Uterus (tissue), 4 donors: ENCODE data around the gene FOXP2. TPM values are rescaled to one million over a fixed set of nuclear protein-coding genes. Genes with fewer than 3 reads are reported as not detected.

Source experiments
- DNase-seq, 2 donors: peaks; one replicate each; pipeline ENCODE4 v3.0.0-alpha.2; 2019 to 2020
- H3K27ac ChIP-seq, 2 donors: fragments of 200-600 bp; sonication (generic); 1 replicate in 1 of 2; 2 replicates in 1 of 2; pipeline ENCODE4 v1.5.1; 2016 to 2018
- H3K27me3 ChIP-seq, 2 donors: fragments of 200-600 bp; sonication (generic); one replicate each; pipeline ENCODE4 v1.5.1; 2018 to 2019; ENCODE audit warnings: control low read depth in 1 of 2
- H3K36me3 ChIP-seq, 2 donors: fragments of 200-600 bp; sonication (generic); one replicate each; pipeline ENCODE4 v1.5.1; 2019; ENCODE audit warnings: control low read depth in 1 of 2
- H3K4me1 ChIP-seq, 2 donors: fragments of 200-600 bp; sonication (generic); one replicate each; pipeline ENCODE4 v1.5.1; 2018 to 2019; ENCODE audit warnings: control low read depth in 1 of 2
- H3K4me3 ChIP-seq, 2 donors: fragments of 200-600 bp; sonication (generic); 1 replicate in 1 of 2; 2 replicates in 1 of 2; pipeline ENCODE4 v1.5.1; 2018 to 2019; ENCODE audit warnings: mild to moderate bottlenecking in 1 of 2
- H3K9me3 ChIP-seq, 2 donors: fragments of 200-600 bp; sonication (generic); one replicate each; pipeline ENCODE4 v1.5.1; 2019; ENCODE audit warnings: control low read depth in 1 of 2
- POLR2A ChIP-seq, 2 donors: fragments of 450-650 bp; IDR thresholded peaks; one replicate each; pipeline ENCODE4 v1.6.1; 2016; ENCODE audit warnings: antibody characterized with exemption in 2 of 2, mild to moderate bottlenecking in 1 of 2, moderate library complexity in 1 of 2
- intact Hi-C: fragments of 100-400 bp; cut with DNase I; formaldehyde crosslinking; loops from one replicate; pipeline ENCODE4 v1.15.1; 2023; ENCODE audit warnings: low total_unique reads
- total RNA-seq, 4 donors: library from RNA; depleted of rRNA in 3 of 4; stranded (reverse); fragments of >200 nt in 3 of 4; gene quantifications; one replicate each; pipeline versions ENCODE4 v1.1.0 to v1.2.4, GENCODE V29; 2014 to 2023
- TF ChIP-seq, protein P1 (sequence below), 4 experiments: fragments of 200-600 bp in 2 of 4; fragments of 450-650 bp in 2 of 4; sonication (generic) in 2 of 4; IDR thresholded peaks; one replicate each; pipeline ENCODE4 v1.5.1; 2016 to 2019; ENCODE audit warnings: antibody characterized with exemption in 4 of 4, mild to moderate bottlenecking in 2 of 4, moderate library complexity in 1 of 4
- donor health status: DM: yes; HTN: yes; CAD: no.

Gene FOXP2
- total RNA-seq, 4 donors from 2014 or later: 17.6 to 59.3 (median 24.9) TPM

DNA sequence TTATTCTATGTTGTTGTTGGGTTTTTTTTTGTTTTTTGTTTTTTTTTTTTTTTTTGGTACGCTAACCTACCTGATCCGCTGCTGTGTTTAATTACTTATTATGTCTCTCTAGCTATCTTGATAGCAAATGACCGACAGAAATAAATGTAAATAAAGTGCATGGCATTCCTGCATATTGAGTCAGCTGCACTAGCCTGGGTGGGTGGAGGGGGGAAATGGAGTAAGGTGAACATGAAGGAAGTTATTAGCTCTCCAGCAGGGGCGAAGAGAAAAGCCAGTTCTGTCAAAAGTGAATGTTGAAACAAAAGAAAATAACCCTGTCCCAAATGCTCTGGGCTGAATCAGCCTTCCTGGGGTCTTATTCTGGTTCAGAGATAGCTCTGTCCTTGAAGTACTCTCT, 296.6 kb downstream of the FOXP2 start:
- Histone ChIP-seq H3K4me1 (no peaks in the 10 kb centered on the region), H3K4me3 (no peak overlapping the region), H3K27ac (no peak overlapping the region), H3K36me3 (no peaks in the 10 kb centered on the region), H3K27me3 (no peaks in the 10 kb centered on the region), H3K9me3 (no peaks in the 10 kb centered on the region)
- no peak for DNase-seq
- intact Hi-C loops: no loop called here
- TF ChIP-seq, protein P1, sequence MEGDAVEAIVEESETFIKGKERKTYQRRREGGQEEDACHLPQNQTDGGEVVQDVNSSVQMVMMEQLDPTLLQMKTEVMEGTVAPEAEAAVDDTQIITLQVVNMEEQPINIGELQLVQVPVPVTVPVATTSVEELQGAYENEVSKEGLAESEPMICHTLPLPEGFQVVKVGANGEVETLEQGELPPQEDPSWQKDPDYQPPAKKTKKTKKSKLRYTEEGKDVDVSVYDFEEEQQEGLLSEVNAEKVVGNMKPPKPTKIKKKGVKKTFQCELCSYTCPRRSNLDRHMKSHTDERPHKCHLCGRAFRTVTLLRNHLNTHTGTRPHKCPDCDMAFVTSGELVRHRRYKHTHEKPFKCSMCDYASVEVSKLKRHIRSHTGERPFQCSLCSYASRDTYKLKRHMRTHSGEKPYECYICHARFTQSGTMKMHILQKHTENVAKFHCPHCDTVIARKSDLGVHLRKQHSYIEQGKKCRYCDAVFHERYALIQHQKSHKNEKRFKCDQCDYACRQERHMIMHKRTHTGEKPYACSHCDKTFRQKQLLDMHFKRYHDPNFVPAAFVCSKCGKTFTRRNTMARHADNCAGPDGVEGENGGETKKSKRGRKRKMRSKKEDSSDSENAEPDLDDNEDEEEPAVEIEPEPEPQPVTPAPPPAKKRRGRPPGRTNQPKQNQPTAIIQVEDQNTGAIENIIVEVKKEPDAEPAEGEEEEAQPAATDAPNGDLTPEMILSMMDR (IDR thresholded peaks at IDR 0.05): no peak
- no peak for TF ChIP-seq POLR2A (IDR thresholded peaks at IDR 0.05)

DNA sequence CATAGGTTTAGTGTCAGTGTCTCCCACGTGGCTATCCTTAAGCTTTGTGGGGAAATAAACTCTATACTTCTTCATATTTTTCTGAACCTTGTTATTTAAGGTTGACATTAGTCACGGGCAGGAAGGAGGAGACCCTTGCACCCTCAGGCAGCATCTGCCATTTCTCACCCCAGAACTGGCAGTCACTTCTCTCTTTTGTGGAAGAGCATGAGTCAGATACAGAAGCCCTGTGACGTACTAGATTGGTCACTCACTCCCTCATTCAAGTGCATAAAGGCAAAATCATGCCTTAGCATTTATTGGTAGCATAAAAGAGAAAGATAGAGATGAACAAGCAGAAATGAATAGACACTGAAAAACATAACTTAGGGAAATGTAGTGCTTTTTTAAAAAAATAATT, 301.3 kb downstream of the FOXP2 start:
- intact Hi-C loops: no loop called here
- no peak for TF ChIP-seq POLR2A (IDR thresholded peaks at IDR 0.05)
- TF ChIP-seq, protein P1 (IDR thresholded peaks at IDR 0.05): no peak
- no peaks in the 10 kb centered on the region for H3K27me3 ChIP-seq
- no peaks in the 10 kb centered on the region for H3K4me1 ChIP-seq
- no peaks in the 10 kb centered on the region for H3K9me3 ChIP-seq
- H3K27ac ChIP-seq: no peak overlapping the region
- DNase-seq: no peak
- H3K36me3 ChIP-seq: no peaks in the 10 kb centered on the region
- no peak overlapping the region for H3K4me3 ChIP-seq

DNA sequence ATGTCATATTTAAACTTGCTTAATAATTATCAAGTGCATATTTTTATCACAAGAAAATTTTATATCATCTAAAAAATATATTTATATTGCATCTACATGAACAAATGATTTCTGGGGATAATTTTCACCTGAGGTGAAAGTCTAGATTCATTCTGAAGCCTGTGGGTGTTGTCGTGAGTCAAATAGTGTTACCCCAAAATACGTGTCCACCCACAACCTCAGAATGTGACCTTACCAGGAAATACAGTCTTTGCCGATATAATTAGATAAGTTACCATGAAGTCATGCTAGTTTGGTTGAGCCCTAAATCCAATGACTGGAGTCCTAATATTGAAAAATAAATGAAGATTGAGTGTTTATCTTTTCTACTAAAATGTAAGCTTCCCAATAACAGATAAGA, 304.2 kb downstream of the FOXP2 start:
- intact Hi-C loops: no loop called here
- TF ChIP-seq, protein P1 (IDR thresholded peaks at IDR 0.05): no peak
- TF ChIP-seq POLR2A (IDR thresholded peaks at IDR 0.05): no peak

DNA sequence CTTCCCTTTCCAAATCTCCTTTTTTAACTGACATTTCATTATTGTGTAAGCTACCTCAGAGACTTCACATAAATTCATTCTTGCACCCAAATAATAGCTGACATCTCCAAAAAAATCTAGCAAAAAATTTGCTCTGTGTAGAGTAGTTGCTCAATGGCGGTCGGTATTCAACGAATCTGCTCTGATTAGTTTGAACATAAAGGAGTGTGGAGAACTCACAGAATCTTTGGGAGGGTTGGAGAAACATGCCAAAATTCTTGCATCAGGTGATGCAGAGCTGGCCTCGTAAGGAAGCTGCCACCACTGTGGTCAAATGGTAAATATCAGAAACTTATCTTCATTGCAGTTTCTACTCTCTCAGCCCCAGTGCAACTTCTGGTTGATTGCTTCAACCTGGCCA, 306.1 kb downstream of the FOXP2 start:
- Histone ChIP-seq H3K4me1 (no peaks in the 10 kb centered on the region), H3K27ac (no peak overlapping the region), H3K27me3 (no peaks in the 10 kb centered on the region), H3K4me3 (no peak overlapping the region), H3K36me3 (no peaks in the 10 kb centered on the region), H3K9me3 (no peaks in the 10 kb centered on the region)
- intact Hi-C loops: no loop called here
- TF ChIP-seq POLR2A (IDR thresholded peaks at IDR 0.05): no peak
- no peak for DNase-seq

More for the DNA sequence above, 304.2 kb downstream of the FOXP2 start:
- Histone ChIP-seq H3K4me1 (no peaks in the 10 kb centered on the region), H3K27ac (no peak overlapping the region), H3K36me3 (no peaks in the 10 kb centered on the region), H3K9me3 (no peaks in the 10 kb centered on the region), H3K27me3 (no peaks in the 10 kb centered on the region), H3K4me3 (no peak overlapping the region)
- no peak for DNase-seq

DNA sequence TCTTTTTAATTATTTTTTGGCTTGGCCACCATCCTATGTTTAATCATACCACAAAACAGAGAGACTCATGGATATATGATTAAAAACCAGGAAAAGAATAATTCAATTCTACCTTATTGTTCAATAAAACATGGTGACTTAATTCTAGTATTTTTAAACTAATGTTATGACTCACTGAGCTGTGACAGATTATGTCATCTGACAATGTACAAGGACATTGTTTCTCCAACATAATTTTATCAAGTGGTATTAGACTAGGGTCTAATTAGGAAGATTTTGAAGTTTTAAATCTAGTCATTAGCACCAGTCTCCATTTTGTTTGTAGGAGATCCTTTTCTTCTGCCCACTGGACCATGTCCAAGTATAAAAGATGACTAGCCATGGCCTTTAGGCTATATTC, 307.9 kb downstream of the FOXP2 start:
- Histone ChIP-seq H3K36me3 (no peaks in the 10 kb centered on the region), H3K9me3 (no peaks in the 10 kb centered on the region), H3K4me3 (no peak overlapping the region), H3K27ac (no peak overlapping the region), H3K4me1 (no peaks in the 10 kb centered on the region), H3K27me3 (no peaks in the 10 kb centered on the region)
- intact Hi-C loops: no loop called here
- no peak for DNase-seq
- no peak for TF ChIP-seq POLR2A (IDR thresholded peaks at IDR 0.05)
- TF ChIP-seq, protein P1 (IDR thresholded peaks at IDR 0.05): no peak

DNA sequence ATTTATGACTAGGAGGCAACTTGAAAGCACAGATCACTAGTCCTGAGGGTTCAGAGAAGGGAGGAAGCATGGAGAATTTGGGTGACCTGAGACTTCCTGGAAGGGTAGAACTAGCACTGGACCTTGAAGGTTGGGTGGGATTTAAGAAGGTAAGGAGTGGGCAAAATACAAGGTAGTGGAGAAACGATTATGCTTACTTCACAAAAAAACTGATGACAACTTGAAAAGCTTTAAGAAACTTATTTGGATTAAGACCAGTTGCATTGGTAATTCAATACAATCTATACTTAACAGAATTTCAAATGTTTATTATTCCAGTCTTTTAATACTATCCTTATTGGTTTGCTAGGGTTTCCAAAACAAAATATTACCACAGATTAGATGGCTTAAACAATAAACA, 308.7 kb downstream of the FOXP2 start:
- no peak for DNase-seq
- H3K4me3 ChIP-seq: no peak overlapping the region
- H3K27me3 ChIP-seq: no peaks in the 10 kb centered on the region
- H3K9me3 ChIP-seq: no peaks in the 10 kb centered on the region
- intact Hi-C loops: no loop called here
- no peaks in the 10 kb centered on the region for H3K36me3 ChIP-seq
- H3K27ac ChIP-seq: no peak overlapping the region
- TF ChIP-seq POLR2A (IDR thresholded peaks at IDR 0.05): no peak
- TF ChIP-seq, protein P1 (IDR thresholded peaks at IDR 0.05): no peak
- H3K4me1 ChIP-seq: no peaks in the 10 kb centered on the region
